ENCODE data around the gene SAMD4B.

The SAMD4B gene

DNA sequence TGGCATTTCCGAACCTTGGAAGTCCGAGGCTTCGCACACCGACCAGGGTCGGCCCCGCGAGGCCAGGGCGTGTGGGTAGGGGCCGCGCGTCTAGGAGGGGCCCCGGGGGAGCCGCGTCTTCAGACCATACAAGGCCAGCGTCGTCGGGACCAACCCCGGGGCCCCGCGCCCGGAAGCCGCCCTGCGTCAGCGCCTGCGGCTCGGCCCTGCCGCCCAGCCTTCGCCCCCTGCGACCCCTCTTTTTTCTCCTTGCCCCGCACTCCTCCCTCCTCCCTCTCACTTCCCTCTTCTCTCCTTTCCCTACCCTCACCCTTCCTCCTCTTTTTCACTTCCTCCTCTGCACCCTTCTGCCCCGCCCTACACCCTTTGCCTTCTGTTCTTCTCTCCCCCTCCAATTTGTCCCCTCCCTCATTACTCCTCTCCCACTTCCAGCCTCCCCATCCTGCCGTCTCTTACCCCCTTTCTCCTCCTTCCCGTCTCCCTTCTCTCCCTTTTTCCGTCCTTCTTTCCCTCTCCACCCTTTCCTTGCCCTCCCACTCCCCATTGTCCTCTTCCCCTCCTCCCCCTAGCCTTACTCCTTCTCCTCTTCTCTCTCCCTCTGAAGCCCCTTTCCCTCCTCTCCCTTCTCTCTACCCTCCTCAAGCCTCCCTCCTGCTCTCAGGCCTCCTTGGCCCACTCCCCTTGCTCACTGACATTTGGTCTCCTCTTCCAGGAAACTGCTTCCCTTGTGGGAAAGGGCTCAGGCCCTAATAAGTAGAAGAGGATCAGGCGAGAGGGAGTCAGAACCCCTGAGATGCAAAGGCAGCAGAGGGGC, 68.0 kb downstream of the SAMD4B start:
- DNase-seq = peak; percentile 59

DNA sequence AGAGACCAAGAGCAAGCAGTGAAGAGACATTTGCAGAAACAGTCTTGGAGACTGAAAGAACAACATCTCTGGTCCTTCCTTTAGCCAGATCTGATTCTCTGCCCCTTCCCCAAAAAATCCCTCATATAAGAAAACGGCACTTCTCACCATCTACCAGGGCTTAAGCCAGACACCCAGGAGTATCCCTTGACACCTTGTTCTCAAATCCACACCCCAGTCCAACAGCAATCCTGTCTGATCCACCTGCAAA, 68.5 kb downstream of the SAMD4B start:
- no peak for DNase-seq

DNA sequence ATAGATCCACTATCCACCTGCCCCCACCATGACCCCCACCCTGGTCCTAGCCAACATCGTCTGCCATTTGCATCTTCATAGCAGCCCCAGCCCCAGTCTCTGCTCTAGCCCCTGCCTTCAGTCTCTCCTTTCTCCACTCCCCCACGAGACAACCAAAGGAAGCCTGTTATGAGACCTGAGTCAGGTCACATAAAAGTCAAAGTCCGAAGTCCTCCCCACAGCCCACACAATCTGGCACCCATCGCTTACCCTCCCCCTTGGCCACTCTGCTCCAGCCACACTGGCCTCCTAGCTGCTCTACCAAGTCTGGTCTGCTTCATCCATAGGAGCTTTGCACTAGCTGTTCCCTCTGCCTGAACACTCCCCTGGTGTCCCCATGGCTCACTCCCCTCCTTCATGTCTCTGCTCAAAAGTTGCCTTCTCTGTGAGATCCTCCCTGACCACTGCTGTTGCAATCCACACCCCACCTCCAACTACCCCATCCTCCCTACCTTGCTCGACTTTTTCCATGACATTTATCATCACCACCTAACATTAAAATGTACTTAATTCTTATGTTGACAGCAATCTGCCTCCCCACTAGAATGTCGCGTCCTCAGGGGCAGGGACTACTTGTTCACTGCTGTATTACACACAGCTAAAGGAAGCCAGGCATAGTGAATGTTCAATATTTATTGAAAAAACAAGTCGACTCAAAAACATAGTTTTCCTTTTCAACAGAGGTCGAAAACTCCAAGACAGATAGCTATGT, 69.0 kb downstream of the SAMD4B start:
- no peak for DNase-seq

DNA sequence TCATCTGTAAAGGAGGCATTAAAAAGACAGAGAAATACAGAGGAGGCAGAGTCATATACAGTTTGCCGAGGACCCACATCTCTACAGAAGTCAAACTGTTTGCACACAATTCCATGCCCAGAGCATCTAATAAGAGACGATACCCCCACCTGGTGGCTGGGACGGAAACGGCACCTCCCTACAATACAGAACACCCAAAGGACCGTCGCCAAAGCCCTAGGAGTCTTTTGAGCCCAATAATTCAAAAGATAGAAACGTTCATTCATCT, 69.5 kb downstream of the SAMD4B start:
- peak; percentile 93 for DNase-seq

DNA sequence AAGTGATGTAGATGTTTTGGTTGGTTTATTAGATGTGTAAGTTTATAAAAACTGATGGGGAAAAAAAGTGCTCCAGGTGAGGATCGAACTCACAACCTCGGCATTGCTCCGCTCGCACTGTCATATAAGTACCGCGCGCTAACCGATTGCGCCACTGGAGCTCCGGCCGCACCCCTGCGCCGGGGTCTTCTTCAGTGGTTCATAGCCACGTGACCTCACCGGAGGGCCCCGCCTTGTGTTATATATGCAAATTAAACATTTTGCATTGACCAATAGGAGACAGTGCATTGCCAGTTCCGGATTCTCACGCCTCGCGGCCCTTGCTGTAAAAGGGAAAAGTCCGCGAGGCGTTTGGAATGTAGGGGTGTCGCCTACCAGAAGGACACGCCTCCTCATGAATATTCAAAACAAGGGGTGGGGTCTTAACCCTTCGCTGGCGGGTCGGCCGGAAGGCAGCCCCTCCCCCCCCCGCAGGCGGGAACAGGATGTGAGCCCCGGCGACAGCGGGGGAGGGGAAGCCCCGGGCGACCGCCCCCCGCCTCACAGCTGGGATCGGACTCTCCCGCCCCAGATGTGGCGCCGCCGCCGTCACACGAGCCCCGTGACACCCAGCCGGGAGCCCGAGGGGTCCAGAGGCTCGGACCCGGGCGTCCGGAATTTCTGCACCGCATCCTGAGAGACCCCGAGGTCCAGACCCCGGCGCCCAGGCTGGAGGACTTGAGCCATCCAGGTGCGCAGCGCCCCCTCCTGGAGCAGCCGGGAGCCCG, 70.1 kb downstream of the SAMD4B start, which contains the start of gene PLEKHG2:
PLEKHG2 (plus strand) TSS at position 570 of the 767 bp plus-strand sequence. CDS start 1,418 bp downstream, outside the sequence.
- DNase-seq = peak; percentile 97

DNA sequence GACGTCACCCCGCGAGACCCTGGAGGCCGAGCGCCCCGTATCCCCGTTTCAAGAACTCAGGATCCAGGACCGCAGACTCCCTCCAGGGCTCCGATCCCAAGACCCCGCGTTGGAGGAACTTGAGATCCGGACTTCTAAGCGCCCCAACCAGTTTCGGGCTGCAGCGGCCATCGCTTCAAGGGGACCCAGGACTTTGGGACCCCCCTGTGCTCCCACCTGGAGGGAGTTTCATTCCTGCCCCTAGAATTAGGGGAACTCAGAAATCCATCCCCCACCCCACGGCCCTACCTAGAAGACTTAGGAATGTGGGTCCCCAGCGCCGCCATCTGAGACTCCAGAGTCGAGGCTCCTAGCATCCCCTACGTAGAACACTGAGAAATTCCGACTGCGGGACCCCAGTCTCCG, 70.6 kb downstream of the SAMD4B start:
- DNase-seq = no peak

DNA sequence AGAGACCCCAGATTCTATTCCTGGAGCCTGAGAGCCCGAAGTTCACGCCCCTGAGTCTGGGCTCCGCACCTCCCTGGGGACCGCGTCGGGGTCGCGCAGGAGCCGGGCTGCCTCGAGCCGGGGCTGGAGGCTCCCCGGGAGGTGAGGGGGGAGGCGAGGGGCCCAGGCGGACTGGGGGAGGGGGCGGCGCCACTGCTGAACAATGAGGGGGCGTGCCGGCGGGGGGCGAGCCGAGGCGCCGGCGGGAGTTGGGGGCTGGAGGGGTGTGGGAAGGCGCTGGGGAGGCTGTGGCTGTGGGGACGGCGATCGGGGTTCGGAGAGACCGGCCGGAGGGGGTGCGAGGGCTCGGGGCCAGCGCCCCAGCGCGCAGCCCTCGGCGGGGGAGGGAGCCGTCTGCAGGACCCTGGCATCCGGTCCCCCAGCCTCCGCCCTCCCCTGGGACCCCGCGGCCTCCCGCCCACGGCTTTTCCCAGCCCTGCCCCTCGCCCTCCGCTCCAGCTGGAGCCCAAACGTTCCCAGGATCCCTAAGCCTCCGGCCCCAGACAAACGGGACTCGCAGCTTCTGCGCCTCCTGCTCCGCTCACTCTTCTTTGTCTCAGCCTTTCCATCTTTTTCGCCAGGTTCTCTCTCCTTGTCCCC, 71.2 kb downstream of the SAMD4B start:
- DNase-seq = no peak

DNA sequence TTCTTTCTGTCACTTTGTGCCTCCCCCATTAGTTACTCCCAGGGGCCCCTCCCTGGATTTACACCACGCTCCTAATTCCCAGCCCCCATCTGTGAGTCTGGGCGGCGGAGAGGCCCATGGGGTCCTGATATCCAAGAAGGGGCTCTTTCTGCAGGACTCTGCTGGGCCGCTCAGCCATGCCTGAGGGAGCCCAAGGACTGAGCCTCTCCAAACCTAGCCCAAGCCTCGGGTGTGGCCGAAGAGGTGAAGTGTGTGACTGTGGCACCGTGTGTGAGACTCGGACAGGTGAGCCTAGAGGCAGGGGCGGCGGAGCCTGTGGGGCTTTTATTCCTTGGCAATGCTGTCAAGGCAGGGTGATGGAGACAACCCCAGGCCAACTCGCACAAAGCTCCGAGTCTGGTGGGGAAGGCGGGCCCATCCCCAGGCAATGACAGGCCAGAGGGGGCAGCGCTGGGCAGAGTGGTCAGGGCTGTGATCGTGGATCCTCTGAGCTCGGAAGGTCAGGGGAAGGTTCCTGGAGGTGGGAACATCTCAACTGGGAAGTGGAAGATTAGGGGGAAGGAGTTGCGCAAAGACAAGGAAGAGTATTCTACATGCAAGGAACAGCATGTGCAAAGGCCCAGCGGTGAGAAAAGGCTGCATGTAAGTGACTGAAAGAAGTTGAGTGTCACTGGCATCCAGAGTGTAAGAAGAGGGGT, 71.8 kb downstream of the SAMD4B start:
- DNase-seq = no peak

DNA sequence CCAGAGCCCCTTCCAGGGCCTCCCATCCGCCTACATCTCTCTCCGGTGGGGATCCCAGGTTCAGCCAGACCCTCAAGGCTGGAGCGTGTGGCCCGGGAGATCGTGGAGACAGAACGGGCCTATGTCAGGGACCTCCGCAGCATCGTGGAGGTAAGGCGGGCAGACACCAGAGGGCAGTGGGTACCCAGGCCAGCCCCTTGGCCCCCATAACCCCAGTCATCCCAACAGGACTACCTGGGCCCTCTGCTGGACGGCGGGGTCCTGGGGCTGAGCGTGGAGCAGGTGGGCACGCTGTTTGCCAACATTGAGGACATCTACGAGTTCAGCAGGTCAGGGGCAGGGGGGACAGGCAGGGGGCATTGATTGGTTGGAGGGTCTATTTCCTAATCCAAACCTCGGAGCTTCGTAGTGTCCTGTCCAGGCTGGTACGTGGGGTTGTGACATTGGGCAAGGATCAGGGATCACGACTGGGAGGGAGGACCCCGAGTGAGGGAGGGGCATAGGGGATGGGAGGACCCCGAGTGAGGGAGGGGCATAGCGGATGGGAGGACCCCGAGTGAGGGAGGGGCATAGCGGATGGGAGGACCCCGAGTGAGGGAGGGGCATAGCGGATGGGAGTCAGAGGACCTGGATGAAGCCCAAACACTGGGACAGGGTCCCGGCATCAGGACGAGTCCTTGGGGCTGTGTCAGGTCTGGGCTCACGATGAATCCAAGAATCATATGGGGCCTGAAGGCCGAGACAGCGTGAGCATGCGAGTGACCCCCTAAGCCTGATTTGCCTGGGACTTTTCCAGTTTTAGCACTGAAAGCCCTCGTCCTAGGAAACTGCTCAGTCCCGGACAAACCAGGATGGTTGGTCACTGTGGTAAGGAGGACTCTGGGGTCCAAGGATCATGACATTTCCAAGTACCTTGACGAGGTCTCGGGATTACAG, 73.2 kb downstream of the SAMD4B start:
- no peak for DNase-seq

DNA sequence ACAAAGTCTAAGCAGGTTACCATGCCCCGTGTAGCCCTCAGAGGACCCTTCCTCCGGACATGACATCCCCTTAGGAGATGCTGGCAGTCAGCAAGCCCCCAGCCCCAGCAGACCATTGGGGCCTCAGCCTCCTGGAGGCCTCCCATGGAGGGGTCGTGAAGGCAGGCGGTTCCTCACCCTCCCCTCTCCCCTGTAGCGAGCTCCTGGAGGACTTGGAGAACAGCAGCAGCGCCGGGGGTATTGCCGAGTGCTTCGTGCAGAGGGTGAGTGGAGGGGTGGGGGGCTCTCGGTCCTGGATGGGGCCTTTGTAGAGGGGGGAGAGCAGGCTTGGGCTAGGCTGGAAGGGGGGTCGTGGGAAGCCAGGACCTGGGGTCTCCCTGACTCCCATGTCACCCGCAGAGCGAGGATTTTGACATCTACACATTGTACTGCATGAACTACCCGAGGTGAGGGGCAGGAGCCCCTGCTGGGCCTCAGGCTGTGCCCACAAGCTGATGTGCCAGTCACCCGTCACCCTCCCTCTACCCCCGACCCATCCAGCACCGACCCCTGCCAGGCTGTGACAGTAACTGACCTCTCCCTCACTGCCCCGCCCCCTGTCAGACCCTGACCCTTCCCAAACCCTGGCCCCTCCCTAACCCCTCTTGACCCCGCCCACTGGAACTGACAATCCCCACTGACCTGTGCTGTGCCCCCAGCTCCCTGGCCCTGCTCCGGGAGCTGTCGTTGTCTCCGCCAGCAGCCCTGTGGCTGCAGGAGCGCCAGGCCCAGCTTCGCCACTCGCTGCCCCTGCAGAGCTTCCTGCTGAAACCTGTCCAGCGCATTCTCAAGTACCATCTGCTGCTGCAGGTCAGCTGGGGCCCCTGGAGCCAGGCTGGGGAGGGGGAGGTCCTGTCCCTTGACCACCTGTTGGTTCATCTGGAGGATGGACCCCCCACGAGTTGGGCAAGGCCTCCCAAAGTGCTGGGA, 74.2 kb downstream of the SAMD4B start:
- no peak for DNase-seq

DNA sequence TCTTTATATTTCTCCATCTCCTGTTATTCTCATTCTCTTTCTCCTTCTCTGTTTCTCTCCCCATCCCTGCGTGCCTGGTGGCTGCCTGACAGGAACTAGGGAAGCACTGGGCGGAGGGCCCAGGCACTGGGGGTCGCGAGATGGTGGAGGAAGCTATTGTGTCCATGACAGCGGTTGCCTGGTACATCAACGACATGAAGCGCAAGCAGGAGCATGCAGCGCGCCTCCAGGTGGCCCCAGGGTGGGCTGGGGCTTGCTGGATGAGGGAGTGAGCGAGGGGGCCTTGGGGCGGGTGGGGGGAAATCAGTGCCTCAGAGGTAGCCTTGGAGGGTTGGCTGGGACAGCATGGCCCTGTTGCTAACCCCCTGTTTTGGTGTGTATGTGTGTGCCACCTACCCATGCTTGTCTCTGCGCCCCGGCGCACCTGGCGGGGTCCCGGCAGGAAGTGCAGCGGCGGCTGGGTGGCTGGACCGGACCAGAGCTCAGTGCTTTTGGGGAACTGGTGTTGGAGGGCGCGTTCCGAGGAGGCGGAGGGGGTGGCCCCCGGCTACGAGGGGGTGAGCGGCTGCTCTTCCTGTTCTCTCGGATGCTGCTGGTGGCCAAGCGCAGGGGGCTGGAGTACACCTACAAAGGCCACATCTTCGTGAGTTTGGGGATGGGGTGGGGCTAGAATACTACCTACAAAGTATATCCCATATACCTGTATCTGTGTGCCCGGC, 75.4 kb downstream of the SAMD4B start:
- no peak for DNase-seq

DNA sequence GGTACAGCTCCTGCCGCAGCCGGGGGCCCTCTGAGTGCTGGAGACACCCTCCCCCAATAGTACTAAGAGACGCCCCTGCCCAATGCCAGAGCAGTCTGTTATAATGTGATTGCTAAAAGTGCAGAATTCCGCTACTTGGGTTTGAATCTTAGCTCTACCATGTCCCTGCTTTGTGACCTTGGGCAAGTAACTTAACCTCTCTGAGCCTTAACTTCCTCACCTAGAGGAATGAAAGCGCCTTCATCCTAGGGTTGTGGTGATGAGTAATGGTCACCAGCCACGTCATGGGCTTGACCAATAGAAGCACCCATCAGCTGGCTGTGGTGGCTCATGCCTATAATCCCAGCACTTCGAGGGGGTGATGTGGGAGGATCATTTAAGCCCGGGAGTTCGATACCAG, 76.8 kb downstream of the SAMD4B start:
- no peak for DNase-seq

DNA sequence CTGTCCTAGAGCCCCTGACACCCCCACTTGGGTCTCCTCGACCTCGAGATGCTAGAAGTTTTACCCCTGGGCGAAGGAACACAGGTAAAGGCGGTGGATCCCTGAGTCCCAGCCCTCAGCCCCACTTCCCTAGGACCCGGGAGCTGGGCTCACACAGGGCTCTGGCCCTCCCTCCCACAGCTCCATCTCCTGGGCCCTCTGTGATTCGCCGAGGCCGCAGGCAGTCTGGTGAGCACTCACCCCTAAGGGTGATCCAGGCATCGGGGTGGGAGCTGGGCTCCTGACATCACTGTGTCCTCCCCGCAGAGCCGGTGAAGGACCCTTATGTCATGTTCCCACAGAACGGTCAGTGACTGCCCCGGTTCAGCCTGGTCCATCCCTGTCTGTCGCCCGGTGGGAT, 78.5 kb downstream of the SAMD4B start:
- no peak for DNase-seq

DNA sequence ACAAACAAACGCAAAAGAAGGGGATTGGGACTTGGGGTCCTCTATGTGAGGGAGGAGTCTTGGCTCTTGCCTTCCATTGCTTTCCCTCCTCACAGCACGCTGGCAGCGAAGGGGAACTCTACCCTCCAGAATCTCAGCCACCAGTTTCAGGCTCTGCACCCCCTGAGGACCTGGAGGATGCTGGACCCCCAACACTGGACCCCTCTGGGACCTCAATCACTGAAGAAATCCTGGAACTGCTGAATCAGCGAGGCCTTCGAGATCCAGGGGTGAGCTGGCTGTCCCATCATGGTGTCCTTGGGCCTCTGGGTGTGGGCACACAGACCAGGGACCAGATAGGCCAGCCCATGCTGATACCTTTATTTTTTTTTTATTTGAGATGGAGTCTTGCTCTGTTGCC, 79.8 kb downstream of the SAMD4B start:
- no peak for DNase-seq

DNA sequence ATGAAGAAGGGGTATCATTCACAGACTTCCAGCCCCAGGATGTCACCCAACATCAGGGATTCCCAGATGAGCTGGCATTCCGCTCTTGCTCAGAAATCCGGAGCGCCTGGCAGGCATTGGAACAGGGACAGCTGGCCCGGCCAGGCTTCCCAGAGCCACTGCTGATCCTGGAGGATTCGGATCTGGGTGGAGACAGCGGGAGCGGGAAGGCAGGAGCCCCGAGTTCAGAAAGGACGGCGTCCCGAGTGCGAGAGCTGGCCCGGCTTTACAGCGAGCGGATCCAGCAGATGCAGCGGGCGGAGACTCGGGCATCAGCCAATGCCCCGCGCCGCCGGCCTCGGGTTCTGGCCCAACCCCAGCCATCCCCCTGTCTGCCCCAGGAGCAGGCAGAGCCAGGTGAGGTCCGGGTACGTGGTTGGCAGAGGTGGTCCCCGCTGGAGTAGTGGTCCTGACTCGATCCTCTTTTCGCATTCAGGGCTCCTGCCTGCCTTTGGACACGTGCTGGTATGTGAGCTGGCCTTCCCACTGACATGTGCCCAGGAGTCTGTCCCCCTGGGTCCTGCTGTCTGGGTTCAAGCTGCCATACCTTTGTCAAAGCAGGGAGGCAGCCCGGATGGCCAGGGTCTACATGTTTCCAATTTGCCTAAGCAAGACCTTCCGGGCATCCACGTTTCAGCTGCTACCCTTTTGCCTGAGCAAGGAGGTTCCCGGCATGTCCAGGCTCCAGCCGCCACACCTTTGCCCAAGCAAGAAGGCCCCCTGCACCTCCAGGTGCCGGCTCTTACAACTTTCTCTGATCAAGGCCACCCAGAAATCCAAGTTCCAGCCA, 81.3 kb downstream of the SAMD4B start:
- no peak for DNase-seq

DNA sequence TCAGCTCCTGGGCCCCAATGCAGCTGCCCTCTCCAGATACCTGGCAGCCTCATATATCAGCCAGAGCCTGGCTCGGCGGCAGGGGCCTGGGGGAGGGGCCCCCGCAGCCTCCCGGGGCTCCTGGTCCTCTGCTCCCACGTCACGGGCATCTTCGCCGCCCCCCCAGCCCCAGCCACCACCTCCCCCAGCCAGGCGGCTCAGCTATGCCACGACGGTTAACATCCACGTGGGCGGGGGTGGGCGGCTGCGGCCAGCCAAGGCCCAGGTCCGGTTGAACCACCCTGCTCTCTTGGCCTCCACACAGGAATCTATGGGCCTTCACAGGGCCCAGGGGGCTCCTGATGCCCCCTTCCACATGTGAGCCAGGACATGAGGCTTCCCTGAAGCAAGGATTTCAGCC, 82.7 kb downstream of the SAMD4B start:
- DNase-seq = no peak

DNA sequence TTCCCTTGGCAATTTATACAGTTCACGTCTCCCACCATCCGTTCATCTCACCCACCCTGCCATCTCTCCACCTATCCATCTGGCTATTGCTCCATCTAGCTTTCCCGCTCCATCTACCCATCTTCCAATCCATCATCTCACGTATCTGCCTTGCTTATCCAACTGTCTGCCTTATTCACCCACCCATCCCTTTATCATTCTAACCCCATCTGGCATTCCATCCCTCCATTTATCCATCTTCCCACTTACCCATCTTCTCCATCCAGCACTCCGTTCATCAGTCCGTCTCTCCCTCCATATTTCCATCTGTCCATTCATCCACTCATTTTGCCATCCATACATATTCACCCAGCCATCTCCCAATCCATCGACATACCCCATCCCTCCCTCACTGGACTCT, 83.5 kb downstream of the SAMD4B start:
- no peak for DNase-seq

DNA sequence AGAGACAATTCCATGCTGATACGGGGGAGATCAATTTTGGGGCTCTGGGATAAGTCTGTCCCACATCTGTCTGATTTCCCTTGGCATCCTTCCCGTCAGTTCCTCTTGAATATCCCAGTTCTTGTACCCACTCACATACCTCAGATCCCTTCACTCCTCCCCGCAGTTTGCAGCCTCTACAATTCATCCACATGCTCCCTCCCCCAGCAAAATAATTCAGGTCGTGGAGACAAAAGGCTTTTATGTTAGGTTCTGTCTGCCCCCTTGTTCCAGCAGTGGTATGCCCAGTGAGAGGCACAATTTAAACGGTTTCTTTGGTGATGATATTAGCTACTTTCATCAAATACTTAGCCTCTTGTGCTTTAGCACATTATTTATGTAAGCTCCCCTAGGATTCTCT, 83.9 kb downstream of the SAMD4B start:
- no peak for DNase-seq

DNA sequence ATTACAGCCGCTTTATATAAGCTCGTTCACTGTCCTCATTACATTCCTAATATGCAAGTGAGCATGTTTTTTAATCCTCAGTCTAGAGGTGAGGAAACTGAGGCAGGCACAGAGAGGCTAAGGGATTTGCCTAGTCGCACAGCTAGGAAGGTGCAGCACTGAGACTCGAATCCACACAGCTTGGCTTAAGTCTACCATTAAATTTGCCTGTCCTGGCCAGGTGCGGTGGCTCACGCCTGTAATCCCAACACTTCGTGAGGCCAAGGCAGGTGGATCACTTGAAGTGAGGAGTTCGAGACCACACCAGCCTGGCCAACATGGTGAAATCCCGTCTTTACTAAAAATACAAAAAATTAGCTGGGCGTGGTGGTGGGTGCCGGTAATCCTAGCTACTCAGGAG, 85.5 kb downstream of the SAMD4B start:
- no peak for DNase-seq

Data from stimulated activated CD4-positive, alpha-beta T cell treated with anti-CD3 and anti-CD28 coated beads, Interleukin-4, amount 100 ng/mL, for 24 hours (primary cell).